CD4-positive, alpha-beta T cell (primary cell): ENCODE measurements around the gene SLC26A4. TPM values are rescaled to one million over a fixed set of nuclear protein-coding genes. Genes with fewer than 3 reads are reported as not detected.

Experiments
- ATAC-seq: fragments of 200-7000 bp; cut with Tn5 transposase; one replicate; pipeline ENCODE4 v1.10.0; 2022; ENCODE audit warnings: mild to moderate bottlenecking; ENCODE audit not compliant: poor library complexity
- CTCF ChIA-PET: fragments of 350-600 bp; sonication (Branson Sonifier 250); formaldehyde crosslinking; loops from one replicate; lab custom pipeline; 2021; ENCODE audit warnings: antibody characterized with exemption, inconsistent platforms; lab: Charles Lee
- POLR2A ChIA-PET: fragments of 350-600 bp; sonication (Branson Sonifier 250); formaldehyde crosslinking; loops from one replicate; lab custom pipeline; 2021; ENCODE audit warnings: antibody characterized with exemption, inconsistent platforms; lab: Charles Lee
- DNase-seq, 14 experiments: peaks; one replicate each; pipeline ENCODE4 v3.0.0-alpha.2; 2013 to 2020; ENCODE audit warnings: mixed read lengths in 2 of 14
- H3K27ac ChIP-seq, 2 donors: one replicate each; pipeline versions ENCODE4 v1.5.1 to v1.7.0; 2013; ENCODE audit warnings: low read length in 2 of 2, low read depth in 1 of 2, mild to moderate bottlenecking in 1 of 2
- H3K27me3 ChIP-seq, 2 experiments: 1 replicate in 1 of 2; 2 replicates in 1 of 2; pipeline versions ENCODE4 v1.6.1 to v1.7.0; 2013; ENCODE audit warnings: low read length in 2 of 2, control low read depth in 1 of 2, mild to moderate bottlenecking in 1 of 2, moderate library complexity in 1 of 2; ENCODE audit not compliant: insufficient read depth in 2 of 2, control insufficient read depth in 1 of 2
- H3K36me3 ChIP-seq: one replicate; pipeline ENCODE4 v1.6.1; 2013; ENCODE audit warnings: low read length, control low read depth; ENCODE audit not compliant: insufficient read depth
- H3K4me1 ChIP-seq: one replicate; pipeline ENCODE4 v1.6.1; 2013; ENCODE audit warnings: low read length, control low read depth; ENCODE audit not compliant: insufficient read depth
- H3K4me3 ChIP-seq: one replicate; pipeline ENCODE4 v1.5.1; 2013; ENCODE audit warnings: mild to moderate bottlenecking, low read length, moderate library complexity
- H3K9me3 ChIP-seq, 2 experiments: 1 replicate in 1 of 2; 2 replicates in 1 of 2; pipeline versions ENCODE4 v1.6.1 to v1.7.0; 2013; ENCODE audit warnings: low read length in 2 of 2, mild to moderate bottlenecking in 2 of 2, control low read depth in 1 of 2, moderate library complexity in 1 of 2; ENCODE audit not compliant: control insufficient read depth in 1 of 2, insufficient read depth in 1 of 2
- H3K27ac Mint-ChIP-seq: one replicate; pipeline ENCODE4 v1.8.0; 2020; ENCODE audit warnings: mixed read lengths
- H3K27me3 Mint-ChIP-seq: one replicate; pipeline ENCODE4 v1.8.0; 2021; ENCODE audit warnings: mixed read lengths
- H3K36me3 Mint-ChIP-seq: one replicate; pipeline ENCODE4 v1.8.0; 2021; ENCODE audit warnings: low read depth, mixed read lengths
- H3K4me1 Mint-ChIP-seq: one replicate; pipeline ENCODE4 v1.8.0; 2021; ENCODE audit warnings: low read depth, mixed read lengths
- H3K4me3 Mint-ChIP-seq: one replicate; pipeline ENCODE4 v1.8.0; 2020; ENCODE audit warnings: mild to moderate bottlenecking, mixed read lengths
- H3K9me3 Mint-ChIP-seq: one replicate; pipeline ENCODE4 v1.8.0; 2020; ENCODE audit warnings: mixed read lengths
- CTCF ChIP-seq: fragments of 200-600 bp; IDR thresholded peaks from one replicate; pipeline ENCODE4 v1.8.0; 2022; ENCODE audit warnings: antibody characterized with exemption, mild to moderate bottlenecking
- intact Hi-C, 2 experiments: fragments of 100-400 bp; cut with DNase I in 1 of 2; cut with micrococcal nuclease in 1 of 2; formaldehyde crosslinking; loops; one replicate each; pipeline versions ENCODE4 v1.15.1 to v1.9.0; 2023 to 2025; cut with DNase I, micrococcal nuclease
- total RNA-seq, 174 experiments: library from RNA in 2 of 174; stranded (reverse) in 2 of 174; gene quantifications; one replicate each; pipeline ENCODE4 v1.2.3 and lab custom pipeline; 2021 to 2026

The SLC26A4 gene
- total RNA-seq, 2 experiments from 2014 or later, result not detected

GRCh38 chr7:107694386-107694785 lies 33.8 kb downstream of the SLC26A4 start:
- Histone ChIP-seq H3K9me3 (no peaks in the 10 kb centered on the region), H3K4me1 (no peaks in the 10 kb centered on the region), H3K27ac (no peak overlapping the region), H3K27me3 (peaks cover 0 to 7% of the 10 kb centered on the region in 2 experiments), H3K4me3 (no peak overlapping the region), H3K36me3 (no peaks in the 10 kb centered on the region)
- no peaks in the 10 kb centered on the region for H3K9me3 Mint-ChIP-seq
- ATAC-seq, result no peak
- no peaks in the 10 kb centered on the region for H3K4me1 Mint-ChIP-seq
- intact Hi-C loops, result no loop called here
- CTCF ChIA-PET, result no interaction called here
- DNase-seq, result no peak
- H3K4me3 Mint-ChIP-seq, result no peak overlapping the region
- no peak for TF ChIP-seq CTCF
- POLR2A ChIA-PET, result no interaction called here
- H3K27ac Mint-ChIP-seq, result no peak overlapping the region
- peaks cover 18% of the 10 kb centered on the region for H3K27me3 Mint-ChIP-seq
- no peaks in the 10 kb centered on the region for H3K36me3 Mint-ChIP-seq

GRCh38 chr7:107696330-107696946 lies 35.8 kb downstream of the SLC26A4 start:
- no peak for TF ChIP-seq CTCF
- no peaks in the 10 kb centered on the region for H3K9me3 Mint-ChIP-seq
- DNase-seq, result no peak

GRCh38 chr7:107697321-107698049 lies 36.9 kb downstream of the SLC26A4 start:
- Mint-ChIP-seq H3K4me3 (no peak overlapping the region), H3K9me3 (no peaks in the 10 kb centered on the region), H3K36me3 (no peaks in the 10 kb centered on the region), H3K27ac (no peak overlapping the region), H3K27me3 (peaks cover 10% of the 10 kb centered on the region), H3K4me1 (no peaks in the 10 kb centered on the region)
- no peaks in the 10 kb centered on the region for H3K36me3 ChIP-seq
- no peak overlapping the region for H3K4me3 ChIP-seq
- CTCF ChIA-PET, result no interaction called here
- no peaks in the 10 kb centered on the region for H3K4me1 ChIP-seq
- ATAC-seq (no peak), DNase-seq (no peak)
- POLR2A ChIA-PET, result interaction anchor here (0.6 to 1.5 kb wide), 2 partner anchors 12 to 233 kb away, joined by 3 to 4 read pairs; no protein-coding TSS in a partner anchor
- TF ChIP-seq CTCF, result no peak
- H3K27ac ChIP-seq, result no peak overlapping the region
- intact Hi-C loops, result no loop called here
- no peaks in the 10 kb centered on the region for H3K27me3 ChIP-seq
- H3K9me3 ChIP-seq, result no peaks in the 10 kb centered on the region

More at GRCh38 chr7:107696330-107696946, 35.8 kb downstream of the SLC26A4 start:
- no peak for ATAC-seq
- intact Hi-C loops, result no loop called here
- CTCF ChIA-PET, result no interaction called here
- no peaks in the 10 kb centered on the region for H3K36me3 ChIP-seq
- H3K9me3 ChIP-seq, result no peaks in the 10 kb centered on the region
- POLR2A ChIA-PET, result no interaction called here
- Mint-ChIP-seq H3K27me3 (peaks cover 18% of the 10 kb centered on the region), H3K4me3 (no peak overlapping the region), H3K4me1 (no peaks in the 10 kb centered on the region), H3K27ac (no peak overlapping the region), H3K36me3 (no peaks in the 10 kb centered on the region)
- no peak overlapping the region for H3K27ac ChIP-seq
- H3K4me1 ChIP-seq, result no peaks in the 10 kb centered on the region
- H3K27me3 ChIP-seq, result peaks cover 0 to 4% of the 10 kb centered on the region in 2 experiments
- H3K4me3 ChIP-seq, result no peak overlapping the region
